AG08396 (cell line): ENCODE measurements around the gene PLEKHM2.

Source experiments
- DNase-seq: peaks from one replicate; pipeline ENCODE4 v3.0.0; 2012; ENCODE audit warnings: low spot score, mixed read lengths

Gene PLEKHM2

GRCh38 chr1:15724949-15725880, 41.1 kb downstream of the PLEKHM2 start:
- DNase-seq = no peak

- no peak for DNase-seq
These were observed 42.4 kb downstream of the PLEKHM2 start for GRCh38 chr1:15726508-15726907.

- no peak for DNase-seq
These were observed 42.9 kb downstream of the PLEKHM2 start for GRCh38 chr1:15727021-15727420.

- no peak for DNase-seq
These were observed 43.3 kb downstream of the PLEKHM2 start for GRCh38 chr1:15727424-15727823.

GRCh38 chr1:15727866-15728534, 43.9 kb downstream of the PLEKHM2 start:
- no peak for DNase-seq

GRCh38 chr1:15728937-15729657, 45.0 kb downstream of the PLEKHM2 start:
- DNase-seq = no peak

- no peak for DNase-seq
These were observed 46.3 kb downstream of the PLEKHM2 start for GRCh38 chr1:15730423-15730822.

GRCh38 chr1:15730936-15731335, 46.8 kb downstream of the PLEKHM2 start:
- DNase-seq = no peak

GRCh38 chr1:15731735-15732685, 47.9 kb downstream of the PLEKHM2 start:
- no peak for DNase-seq

- DNase-seq = no peak
These were observed 48.6 kb downstream of the PLEKHM2 start for GRCh38 chr1:15732686-15733081.

GRCh38 chr1:15733218-15733725, 49.2 kb downstream of the PLEKHM2 start:
- DNase-seq = no peak

- DNase-seq = no peak
These were observed 49.7 kb downstream of the PLEKHM2 start for GRCh38 chr1:15733726-15734226.

- no peak for DNase-seq
These were observed 50.2 kb downstream of the PLEKHM2 start for GRCh38 chr1:15734296-15734695.

- no peak for DNase-seq
These were observed 50.8 kb downstream of the PLEKHM2 start for GRCh38 chr1:15734901-15735300.

- DNase-seq = no peak
These were observed 51.4 kb downstream of the PLEKHM2 start for GRCh38 chr1:15735304-15736037.

- no peak for DNase-seq
These were observed 52.1 kb downstream of the PLEKHM2 start, which contains the start of gene SLC25A34 for GRCh38 chr1:15736038-15736891. Gene SLC25A34 (plus strand): TSS chr1:15736258. CDS start chr1:15736486, 228 bp downstream.

- DNase-seq = no peak
These were observed 52.8 kb downstream of the PLEKHM2 start for GRCh38 chr1:15736892-15737261.

GRCh38 chr1:15737324-15738319, 53.5 kb downstream of the PLEKHM2 start:
- DNase-seq = no peak
